Neuron (in vitro differentiated cells): ENCODE measurements around the gene ZMYND11.
"Not testable (repeated sequence)": the region's sequence is repeated elsewhere in the genome, so short reads cannot be mapped to it uniquely, and the experiment has no call there.

Experiments used
- H2AFZ ChIP-seq: one replicate; pipeline ENCODE4 v1.6.1; 2013; ENCODE audit warnings: low read depth, mild to moderate bottlenecking, inconsistent platforms, low read length, moderate library complexity
- H3K27me3 ChIP-seq: one replicate; pipeline ENCODE4 v1.6.1; 2013; ENCODE audit warnings: low read length; ENCODE audit not compliant: insufficient read depth
- H3K36me3 ChIP-seq: one replicate; pipeline ENCODE4 v1.6.1; 2013; ENCODE audit warnings: low read length; ENCODE audit not compliant: insufficient read depth
- H3K4me1 ChIP-seq: one replicate; pipeline ENCODE4 v1.6.1; 2013; ENCODE audit warnings: low read length; ENCODE audit not compliant: insufficient read depth
- H3K4me3 ChIP-seq: 2 replicates; pipeline ENCODE4 v1.5.1; 2013; ENCODE audit warnings: mild to moderate bottlenecking, low read length, moderate library complexity
- H3K9me3 ChIP-seq: one replicate; pipeline ENCODE4 v1.6.1; 2013; ENCODE audit warnings: low read length

Gene ZMYND11

GRCh38 chr10:289581-289980 is 154.3 kb downstream of the ZMYND11 start:
- H2AFZ ChIP-seq: no peak overlapping the region
- H3K36me3 ChIP-seq: peaks cover 54% of the 10 kb centered on the region
- H3K4me1 ChIP-seq: no peaks in the 10 kb centered on the region
- no peak overlapping the region for H3K4me3 ChIP-seq
- peaks cover 2% of the 10 kb centered on the region for H3K9me3 ChIP-seq
- H3K27me3 ChIP-seq: no peaks in the 10 kb centered on the region

- H3K36me3 ChIP-seq: peaks cover 51% of the 10 kb centered on the region
- H3K27me3 ChIP-seq: no peaks in the 10 kb centered on the region
- H3K9me3 ChIP-seq: peaks cover 2% of the 10 kb centered on the region
- H2AFZ ChIP-seq: no peak overlapping the region
- H3K4me1 ChIP-seq: no peaks in the 10 kb centered on the region
- no peak overlapping the region for H3K4me3 ChIP-seq
Observed at GRCh38 chr10:290026-290725, 154.9 kb downstream of the ZMYND11 start.

GRCh38 chr10:293636-294035 is 158.4 kb downstream of the ZMYND11 start:
- H3K9me3 ChIP-seq: peaks cover under 1% of the 10 kb centered on the region
- no peaks in the 10 kb centered on the region for H3K4me1 ChIP-seq
- no peak overlapping the region for H2AFZ ChIP-seq
- no peaks in the 10 kb centered on the region for H3K27me3 ChIP-seq
- no peak overlapping the region for H3K4me3 ChIP-seq
- H3K36me3 ChIP-seq: peaks cover 25% of the 10 kb centered on the region

- Histone ChIP-seq H3K4me1 (no peaks in the 10 kb centered on the region), H3K9me3 (no peaks in the 10 kb centered on the region), H3K4me3 (no peak overlapping the region), H3K36me3 (peaks cover 6% of the 10 kb centered on the region), H2AFZ (no peak overlapping the region), H3K27me3 (no peaks in the 10 kb centered on the region)
Observed at GRCh38 chr10:297567-297966, 162.3 kb downstream of the ZMYND11 start.

- Histone ChIP-seq H3K4me1 (no peaks in the 10 kb centered on the region), H3K36me3 (peaks cover 9% of the 10 kb centered on the region), H3K9me3 (no peaks in the 10 kb centered on the region), H2AFZ (no peak overlapping the region), H3K4me3 (no peak overlapping the region), H3K27me3 (no peaks in the 10 kb centered on the region)
Observed at GRCh38 chr10:298033-298432, 162.8 kb downstream of the ZMYND11 start.

- H3K9me3 ChIP-seq: no peaks in the 10 kb centered on the region
- H3K27me3 ChIP-seq: no peaks in the 10 kb centered on the region
- H3K36me3 ChIP-seq: peaks cover 10% of the 10 kb centered on the region
- no peak overlapping the region for H3K4me3 ChIP-seq
- H3K4me1 ChIP-seq: no peaks in the 10 kb centered on the region
- H2AFZ ChIP-seq: no peak overlapping the region
Observed at GRCh38 chr10:299512-299911, 164.3 kb downstream of the ZMYND11 start.

- Histone ChIP-seq H3K4me1 (no peaks in the 10 kb centered on the region), H2AFZ (no peak overlapping the region), H3K27me3 (no peaks in the 10 kb centered on the region), H3K4me3 (no peak overlapping the region), H3K9me3 (no peaks in the 10 kb centered on the region), H3K36me3 (peaks cover 12% of the 10 kb centered on the region)
Observed at GRCh38 chr10:299969-300368, 164.7 kb downstream of the ZMYND11 start.

GRCh38 chr10:300580-300979 is 165.3 kb downstream of the ZMYND11 start:
- H3K27me3 ChIP-seq, H3K4me3 ChIP-seq, H3K9me3 ChIP-seq, H2AFZ ChIP-seq, H3K4me1 ChIP-seq: not testable (repeated sequence)
- peaks cover 12% of the 10 kb centered on the region for H3K36me3 ChIP-seq

- Histone ChIP-seq H3K4me3 (no peak overlapping the region), H3K27me3 (no peaks in the 10 kb centered on the region), H3K9me3 (no peaks in the 10 kb centered on the region), H2AFZ (no peak overlapping the region), H3K36me3 (peaks cover 18% of the 10 kb centered on the region), H3K4me1 (no peaks in the 10 kb centered on the region)
Observed at GRCh38 chr10:301536-301935, 166.3 kb downstream of the ZMYND11 start.
